GM19025 (cell line): Measurements from ENCODE around the gene CTCF.

Experiments
- ATAC-seq: cut with Tn5 transposase; IDR thresholded peaks from one replicate; pipeline ENCODE4 v1.9.1; 2021; ENCODE audit warnings: mild to moderate bottlenecking, low read depth, moderate library complexity; ENCODE audit not compliant: unreplicated experiment

The CTCF gene

DNA sequence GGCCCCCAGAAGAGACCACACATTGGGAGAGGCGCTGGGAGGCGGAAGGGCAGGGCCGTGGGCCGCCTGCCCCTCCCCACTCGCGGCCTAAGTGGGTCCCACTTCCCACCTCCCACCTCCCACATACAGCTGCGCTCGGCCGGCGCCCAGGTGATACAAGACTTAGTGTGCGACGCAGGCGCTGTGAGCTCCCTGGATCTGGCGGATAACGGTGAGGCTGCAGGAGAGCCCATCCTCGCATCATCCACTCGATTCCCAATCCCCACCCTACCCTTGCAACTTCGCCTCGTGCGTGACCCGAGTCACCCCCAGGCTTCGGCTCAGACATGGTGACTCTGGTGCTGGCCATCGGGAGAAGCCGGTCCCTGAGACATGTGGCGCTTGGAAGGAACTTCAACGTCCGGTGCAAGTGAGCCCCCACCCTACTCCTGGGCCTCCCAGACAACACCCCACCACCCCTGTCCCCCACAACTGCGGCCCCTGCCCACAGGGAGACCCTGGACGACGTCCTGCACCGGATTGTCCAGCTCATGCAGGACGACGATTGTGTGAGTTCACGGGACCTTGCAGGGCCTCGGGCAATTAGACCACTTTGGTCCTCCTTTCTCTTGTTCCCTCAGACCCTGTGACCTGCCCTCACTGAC is 86.6 kb downstream of the CTCF start:
- ATAC-seq, result no peak

GRCh38 chr16:67649494-67649931 is 87.2 kb downstream of the CTCF start:
- ATAC-seq, result no peak

DNA sequence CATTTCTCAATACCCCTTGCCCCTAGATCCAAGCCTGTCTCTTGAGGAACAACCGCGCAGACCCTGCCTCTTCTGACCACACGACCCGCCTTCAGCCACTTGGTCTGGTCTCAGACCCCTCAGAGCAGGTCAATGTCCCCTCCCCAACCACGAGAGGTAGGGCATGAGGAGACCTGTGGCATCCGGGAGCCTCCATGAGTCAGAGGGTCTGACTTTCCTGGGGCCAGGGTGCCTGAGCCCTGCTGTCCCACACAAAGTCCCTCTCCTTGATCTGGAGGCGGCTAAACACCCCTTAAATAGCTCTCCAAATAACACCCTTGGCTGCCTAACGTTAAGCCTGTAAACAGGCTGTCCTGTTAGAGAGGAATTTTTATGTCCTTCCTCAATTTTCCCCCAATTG is 87.7 kb downstream of the CTCF start:
- ATAC-seq, result no peak

DNA sequence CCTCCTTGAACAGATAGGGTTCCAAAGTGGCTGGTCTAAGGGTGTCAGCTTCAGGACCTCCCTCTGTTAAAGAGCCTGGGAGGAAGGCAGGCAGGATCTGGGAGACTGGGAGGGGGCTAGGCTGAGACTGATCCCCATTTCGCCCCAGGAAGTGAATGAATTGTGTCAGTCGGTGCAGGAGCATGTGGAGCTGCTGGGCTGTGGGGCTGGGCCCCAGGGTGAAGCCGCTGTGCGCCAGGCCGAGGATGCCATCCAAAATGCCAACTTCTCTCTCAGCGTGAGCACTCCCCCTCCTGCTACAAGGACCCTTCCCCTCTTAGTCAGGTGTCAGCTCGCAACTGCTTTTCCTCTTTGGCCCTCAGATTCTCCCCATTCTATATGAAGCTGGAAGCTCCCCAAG is 88.7 kb downstream of the CTCF start:
- no peak for ATAC-seq

GRCh38 chr16:67651847-67652246 is 89.5 kb downstream of the CTCF start:
- ATAC-seq, result no peak

GRCh38 chr16:67652578-67653127 is 90.3 kb downstream of the CTCF start:
- no peak for ATAC-seq

GRCh38 chr16:67653128-67653788 is 90.9 kb downstream of the CTCF start:
- no peak for ATAC-seq

DNA sequence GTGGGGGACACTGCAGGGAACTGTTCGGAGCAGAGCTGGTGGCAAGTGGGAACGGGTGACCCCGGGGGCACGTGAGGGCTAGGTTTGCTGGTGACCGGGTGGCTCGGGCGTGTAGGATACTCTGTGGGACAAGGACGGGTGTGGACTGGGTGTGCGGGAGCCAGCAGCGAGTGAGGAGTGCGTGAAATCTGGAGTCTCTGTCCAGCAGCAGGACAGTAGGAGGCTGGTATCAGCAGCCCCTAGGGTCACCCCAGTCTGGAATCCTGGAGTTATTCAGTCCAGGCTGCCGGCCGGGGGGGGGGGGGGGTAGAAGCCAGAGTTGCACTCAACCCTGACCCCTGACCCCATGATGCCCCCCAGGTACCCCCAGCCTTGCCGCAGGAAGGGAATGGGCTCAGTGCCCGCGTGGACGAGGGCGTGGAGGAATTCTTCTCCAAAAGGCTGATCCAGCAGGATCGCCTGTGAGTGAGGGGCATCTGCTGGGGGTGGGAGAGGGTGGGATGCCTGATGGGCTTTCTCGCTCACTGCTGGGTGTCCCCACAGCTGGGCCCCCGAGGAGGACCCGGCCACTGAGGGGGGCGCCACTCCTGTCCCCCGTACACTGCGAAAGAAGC is 91.6 kb downstream of the CTCF start:
- no peak for ATAC-seq

GRCh38 chr16:67654403-67654911 is 92.1 kb downstream of the CTCF start:
- ATAC-seq, result no peak

- no peak for ATAC-seq
These were observed 93.0 kb downstream of the CTCF start for GRCh38 chr16:67655363-67655762.

- ATAC-seq, result no peak
These were observed 94.2 kb downstream of the CTCF start for GRCh38 chr16:67656344-67657016.

GRCh38 chr16:67657017-67657608 is 94.8 kb downstream of the CTCF start:
- ATAC-seq, result no peak

- ATAC-seq, result no peak
These were observed 95.6 kb downstream of the CTCF start for GRCh38 chr16:67657751-67658518.

- ATAC-seq, result no peak
These were observed 96.7 kb downstream of the CTCF start for GRCh38 chr16:67658849-67659674.

GRCh38 chr16:67659675-67660563 is 97.6 kb downstream of the CTCF start, which contains the start of gene ACD:
Gene ACD, minus strand, starts transcription at chr16:67660260. Its CDS starts 40 bp downstream, at chr16:67660220.
- peak; percentile 48 for ATAC-seq

- peak; percentile 82 for ATAC-seq
These were observed 98.3 kb downstream of the CTCF start, which contains the start of gene PARD6A for GRCh38 chr16:67660564-67661028. Gene PARD6A, plus strand, starts transcription at chr16:67660960. Its CDS starts 79 bp downstream, at chr16:67661039.

- no peak for ATAC-seq
These were observed 98.9 kb downstream of the CTCF start for GRCh38 chr16:67661101-67661761.
